B cell (primary cell): Measurements from ENCODE around the gene TUBA4B. TPM values are rescaled to one million over a fixed set of nuclear protein-coding genes. Genes with fewer than 3 reads are reported as not detected.

Source experiments
- ATAC-seq: fragments of 200-7000 bp; cut with Tn5 transposase; one replicate; pipeline ENCODE4 v1.10.0; 2021; ENCODE audit warnings: low read depth, mild to moderate bottlenecking, moderate number of reproducible peaks, moderate library complexity
- CTCF ChIA-PET: fragments of 350-600 bp; sonication (Branson Sonifier 250); formaldehyde crosslinking; loops from one replicate; lab custom pipeline; 2021; ENCODE audit warnings: antibody characterized with exemption, inconsistent platforms; lab: Charles Lee
- POLR2A ChIA-PET: fragments of 350-600 bp; sonication (Branson Sonifier 250); formaldehyde crosslinking; loops from one replicate; lab custom pipeline; 2021; ENCODE audit warnings: antibody characterized with exemption; lab: Charles Lee
- DNase-seq: peaks from one replicate; pipeline ENCODE4 v3.0.0; 2013
- H2AFZ ChIP-seq: 2 replicates; pipeline ENCODE4 v1.6.1; 2012; ENCODE audit warnings: mild to moderate bottlenecking, low read depth, low read length; ENCODE audit not compliant: insufficient read depth, poor library complexity, severe bottlenecking
- H3K27ac ChIP-seq, 2 donors: 1 replicate in 1 of 2; 2 replicates in 1 of 2; pipeline ENCODE4 v1.5.1; 2012 to 2013; ENCODE audit warnings: low read length in 2 of 2, mild to moderate bottlenecking in 2 of 2, moderate library complexity in 1 of 2
- H3K27me3 ChIP-seq, 4 experiments: fragments of 200-600 bp in 1 of 4; sonication (generic) in 1 of 4; replicated peaks in 1 of 4; 1 replicate in 2 of 4; 2 replicates in 2 of 4; pipeline versions ENCODE4 v1.6.1 to v1.7.0; 2013 to 2016; ENCODE audit warnings: low read length in 3 of 4, mild to moderate bottlenecking in 2 of 4, mixed read lengths in 1 of 4, moderate library complexity in 1 of 4; ENCODE audit not compliant: insufficient read depth in 4 of 4, control insufficient read depth in 3 of 4; ENCODE audit errors: control extremely low read depth in 1 of 4
- H3K36me3 ChIP-seq, 2 experiments: replicated peaks in 1 of 2; 1 replicate in 1 of 2; 2 replicates in 1 of 2; pipeline versions ENCODE4 v1.6.1 to v1.7.1; 2013; ENCODE audit warnings: low read length in 1 of 2; ENCODE audit not compliant: insufficient read depth in 2 of 2, control insufficient read depth in 1 of 2; ENCODE audit errors: control extremely low read depth in 1 of 2, extremely low read depth in 1 of 2
- H3K4me1 ChIP-seq, 2 donors: fragments of 200-600 bp in 1 of 2; sonication (generic) in 1 of 2; 1 replicate in 1 of 2; 2 replicates in 1 of 2; pipeline versions ENCODE4 v1.5.1 to v1.6.1; 2013 to 2017; ENCODE audit warnings: low read length in 2 of 2; ENCODE audit not compliant: control insufficient read depth in 2 of 2, insufficient read depth in 2 of 2
- H3K4me2 ChIP-seq: replicated peaks from 2 replicates; pipeline ENCODE3; 2012; ENCODE audit warnings: mild to moderate bottlenecking, low read depth, low read length; ENCODE audit not compliant: poor library complexity, severe bottlenecking
- H3K4me3 ChIP-seq, 5 experiments: fragments of 200-600 bp in 1 of 5; sonication (generic) in 1 of 5; 1 replicate in 3 of 5; 2 replicates in 2 of 5; pipeline versions ENCODE4 v1.5.1 to v1.7.0; 2011 to 2016; ENCODE audit warnings: low read length in 4 of 5, mild to moderate bottlenecking in 4 of 5, low read depth in 2 of 5, control low read depth in 1 of 5, moderate library complexity in 1 of 5; ENCODE audit not compliant: insufficient read depth in 1 of 5; ENCODE audit errors: control extremely low read depth in 1 of 5, extremely low read depth in 1 of 5
- H3K79me2 ChIP-seq: fragments of 200-600 bp; sonication (generic); one replicate; pipeline ENCODE4 v1.6.0; 2016; ENCODE audit warnings: low read length; ENCODE audit not compliant: control insufficient read depth, insufficient read depth
- H3K9ac ChIP-seq: fragments of 200-600 bp; sonication (generic); 2 replicates; pipeline ENCODE4 v1.6.1; 2017; ENCODE audit warnings: mild to moderate bottlenecking, low read length, moderate library complexity
- H3K9me3 ChIP-seq, 3 donors: one replicate each; pipeline versions ENCODE4 v1.6.1 to v1.7.1; 2013; ENCODE audit warnings: low read length in 2 of 3; ENCODE audit not compliant: control insufficient read depth in 2 of 3, insufficient read depth in 1 of 3; ENCODE audit errors: control extremely low read depth in 1 of 3
- H4K20me1 ChIP-seq: 2 replicates; pipeline ENCODE4 v1.6.0; 2012; ENCODE audit warnings: mild to moderate bottlenecking, low read length; ENCODE audit not compliant: insufficient read depth, control insufficient read depth, poor library complexity, severe bottlenecking
- H3K27ac Mint-ChIP-seq: one replicate; pipeline ENCODE4 v1.8.0; 2021; ENCODE audit warnings: mixed read lengths
- H3K27me3 Mint-ChIP-seq: one replicate; pipeline ENCODE4 v1.8.0; 2021; ENCODE audit warnings: mixed read lengths
- H3K4me1 Mint-ChIP-seq: one replicate; pipeline ENCODE4 v1.8.0; 2021; ENCODE audit warnings: mixed read lengths
- H3K4me3 Mint-ChIP-seq: one replicate; pipeline ENCODE4 v1.8.0; 2021; ENCODE audit warnings: mixed read lengths
- H3K9me3 Mint-ChIP-seq: one replicate; pipeline ENCODE4 v1.8.0; 2022; ENCODE audit warnings: mixed read lengths; ENCODE audit not compliant: insufficient read depth
- CTCF ChIP-seq: fragments of 200-600 bp; IDR thresholded peaks from one replicate; pipeline ENCODE4 v1.8.0; 2022; ENCODE audit warnings: antibody characterized with exemption, mild to moderate bottlenecking
- EZH2 ChIP-seq: IDR thresholded peaks from 2 replicates; pipeline ENCODE4 v1.6.1; 2012; ENCODE audit warnings: borderline replicate concordance, low read depth, mild to moderate bottlenecking, moderate library complexity, low read length; ENCODE audit not compliant: insufficient read depth, poor library complexity, severe bottlenecking
- WGBS: methylation state at CpG from one replicate; pipeline ENCODE4 v1.1.5; 2013; ENCODE audit warnings: missing lambda C conversion rate; ENCODE audit not compliant: insufficient coverage; 5-methylcytosine and 5-hydroxymethylcytosine counted together
- intact Hi-C: fragments of 100-400 bp; cut with micrococcal nuclease; formaldehyde crosslinking; loops from one replicate; pipeline ENCODE4 v1.10.0; 2022
- polyA plus RNA-seq: library from polyadenylated mRNA; depleted of rRNA; stranded (reverse); fragments of >200 nt; gene quantifications from 2 replicates; pipeline ENCODE4 v1.2.3, GENCODE V29; 2012
- total RNA-seq, 2 donors: library from RNA; stranded (reverse); fragments of 120-200 nt in 1 of 2; gene quantifications; 1 replicate in 1 of 2; 2 replicates in 1 of 2; pipeline versions ENCODE4 v1.2.3 to v1.2.4, GENCODE V29; 2013 to 2022

Gene TUBA4B
- total and polyA plus RNA-seq, 2 donors (not counting 1 experiment from before 2014, with no cell fraction given) = not detected

- intact Hi-C loops = loop anchor here (1.0 kb wide), 1 partner anchor 20 kb away; the partner anchor contains the start of genes ANKZF1 and ATG9A
- no peaks in the 10 kb centered on the region for H3K27me3 ChIP-seq
- TF ChIP-seq CTCF = no peak
- TF ChIP-seq EZH2 = no peak
- H3K79me2 ChIP-seq = peaks cover 81% of the 10 kb centered on the region
- peak overlapping the region; percentile 96 for H3K27ac Mint-ChIP-seq
- peaks cover 22% of the 10 kb centered on the region for H4K20me1 ChIP-seq
- 3% methylated on average over 6 of the region's 7 CpGs for WGBS
- H3K27me3 Mint-ChIP-seq = no peaks in the 10 kb centered on the region
- H3K4me2 ChIP-seq = peak overlapping the region; percentile 93
- H3K9me3 ChIP-seq = no peaks in the 10 kb centered on the region
- H3K9ac ChIP-seq = peak overlapping the region; percentile 59
- H3K4me3 Mint-ChIP-seq = peak overlapping the region; percentile 87
- no peaks in the 10 kb centered on the region for H3K9me3 Mint-ChIP-seq
- H3K4me1 Mint-ChIP-seq = peaks cover 79% of the 10 kb centered on the region
- ChIA-PET POLR2A (interaction anchor here (0.6 to 3.3 kb wide), 9 partner anchors 9 to 356 kb away, joined by 3 to 39 read pairs (median 9); partner anchors contain the start of genes ABCB6, ANKZF1, ATG9A and CNPPD1), CTCF (interaction anchor here (1.0 to 6.8 kb wide), 13 partner anchors 8 to 373 kb away, joined by 3 to 69 read pairs (median 6); partner anchors contain the start of genes ANKZF1, ATG9A and DNAJB2)
- ATAC-seq = peak; percentile 9
- H3K27ac ChIP-seq = peak overlapping the region; percentile 75 to 92
- peaks cover 2 to 35% of the 10 kb centered on the region in 2 experiments for H3K36me3 ChIP-seq
- H3K4me1 ChIP-seq = peaks cover 72 to 79% of the 10 kb centered on the region in 2 donors
- peak; percentile 56 for DNase-seq
- H2AFZ ChIP-seq = no peak overlapping the region
- peak overlapping the region; percentile 8 to 53 (median 38) for H3K4me3 ChIP-seq
These were observed 3.7 kb upstream of the TUBA4B start for GRCh38 chr2:219249203-219249980.
